ENCODE measurements around the gene CD1C.
"Not testable (repeated sequence)": the region's sequence is repeated elsewhere in the genome, so short reads cannot be mapped to it uniquely, and the experiment has no call there.

The CD1C gene

GRCh38 chr1:158289811-158290210 lies at the start of gene CD1C:
Gene CD1C (plus strand): TSS chr1:158289923. CDS start chr1:158290065, 142 bp downstream.
- Histone ChIP-seq H3K27ac (peak within 1 kb of the TSS in 2 of 21 experiments; percentile 30 to 53), H3K4me3 (no peak within 1 kb of the TSS)

GRCh38 chr1:158246650-158247049 lies 43.1 kb upstream of the CD1C start:
- Histone ChIP-seq H3K27ac (no peak overlapping the region), H3K4me3 (no peak overlapping the region)

- Histone ChIP-seq H3K4me3 (no peak overlapping the region), H3K27ac (peak overlapping the region in 1 of 21 experiments; percentile 58)
These were observed 41.6 kb upstream of the CD1C start for GRCh38 chr1:158248118-158248517.

- Histone ChIP-seq H3K4me3 (no peak overlapping the region), H3K27ac (peak overlapping the region in 2 of 21 experiments; percentile 36 to 63)
These were observed 41.0 kb upstream of the CD1C start for GRCh38 chr1:158248771-158249170.

- Histone ChIP-seq H3K4me3 (no peak overlapping the region), H3K27ac (peak overlapping the region in 2 of 21 experiments; percentile 36 to 63)
These were observed 40.1 kb upstream of the CD1C start for GRCh38 chr1:158249646-158250045.

- H3K27ac ChIP-seq, result peak overlapping the region in 2 of 21 experiments; percentile 16 to 40
- no peak overlapping the region for H3K4me3 ChIP-seq
These were observed 38.6 kb upstream of the CD1C start for GRCh38 chr1:158251163-158251562.

- no peak overlapping the region for H3K4me3 ChIP-seq
- no peak overlapping the region for H3K27ac ChIP-seq
These were observed 34.1 kb upstream of the CD1C start for GRCh38 chr1:158255656-158256055.

- H3K4me3 ChIP-seq, H3K27ac ChIP-seq: not testable (repeated sequence)
These were observed 33.0 kb upstream of the CD1C start for GRCh38 chr1:158256747-158257146.

- no peak overlapping the region for H3K27ac ChIP-seq
- no peak overlapping the region for H3K4me3 ChIP-seq
These were observed 31.8 kb upstream of the CD1C start for GRCh38 chr1:158257888-158258287.

- H3K4me3 ChIP-seq, result no peak overlapping the region
- no peak overlapping the region for H3K27ac ChIP-seq
These were observed 30.6 kb upstream of the CD1C start for GRCh38 chr1:158259117-158259516.

GRCh38 chr1:158272681-158273080 lies 17.0 kb upstream of the CD1C start:
- H3K27ac ChIP-seq, result no peak overlapping the region
- no peak overlapping the region for H3K4me3 ChIP-seq

- peak overlapping the region in 1 of 21 experiments; percentile 35 for H3K27ac ChIP-seq
These were observed 14.9 kb upstream of the CD1C start for GRCh38 chr1:158274797-158275196.

GRCh38 chr1:158282421-158282820 lies 7.3 kb upstream of the CD1C start:
- H3K4me3 ChIP-seq, H3K27ac ChIP-seq: not testable (repeated sequence)

More at GRCh38 chr1:158274797-158275196, 14.9 kb upstream of the CD1C start:
- no peak overlapping the region for H3K4me3 ChIP-seq

- no peak overlapping the region for H3K4me3 ChIP-seq
- peak overlapping the region in 1 of 21 experiments; percentile 33 for H3K27ac ChIP-seq
These were observed 5.8 kb upstream of the CD1C start for GRCh38 chr1:158283965-158284364.

GRCh38 chr1:158285756-158286241 lies 3.9 kb upstream of the CD1C start:
- H3K4me3 ChIP-seq, result no peak overlapping the region
- peak overlapping the region in 8 of 21 experiments; percentile 3 to 60 (median 31) for H3K27ac ChIP-seq

- no peak overlapping the region for H3K4me3 ChIP-seq
These were observed 3.2 kb upstream of the CD1C start for GRCh38 chr1:158286487-158286886.

GRCh38 chr1:158286941-158287346 lies 2.8 kb upstream of the CD1C start:
- Histone ChIP-seq H3K27ac (peak overlapping the region in 6 of 21 experiments; percentile 12 to 60 (median 50)), H3K4me3 (no peak overlapping the region)

More at GRCh38 chr1:158286487-158286886, 3.2 kb upstream of the CD1C start:
- peak overlapping the region in 9 of 21 experiments; percentile 3 to 60 (median 37) for H3K27ac ChIP-seq

GRCh38 chr1:158290321-158290844 lies 660 bp downstream of the CD1C start:
- Histone ChIP-seq H3K27ac (peak overlapping the region in 2 of 21 experiments; percentile 30 to 53), H3K4me3 (no peak overlapping the region)

- no peak overlapping the region for H3K27ac ChIP-seq
- H3K4me3 ChIP-seq, result no peak overlapping the region
These were observed 6.1 kb downstream of the CD1C start for GRCh38 chr1:158295791-158296190.

GRCh38 chr1:158310623-158311022 lies 20.9 kb downstream of the CD1C start:
- Histone ChIP-seq H3K4me3 (no peak overlapping the region), H3K27ac (no peak overlapping the region)

GRCh38 chr1:158311066-158311465 lies 21.3 kb downstream of the CD1C start:
- Histone ChIP-seq H3K27ac (no peak overlapping the region), H3K4me3 (no peak overlapping the region)

- Histone ChIP-seq H3K27ac (no peak overlapping the region), H3K4me3 (no peak overlapping the region)
These were observed 34.1 kb downstream of the CD1C start for GRCh38 chr1:158323866-158324265.

Data from skin epidermis (tissue), 12 donors.